Embryonic facial prominence (tissue), 1 donor: ENCODE results near the gene PRSS48.
"Not testable (repeated sequence)": the region's sequence is repeated elsewhere in the genome, so short reads cannot be mapped to it uniquely, and the experiment has no call there.

Experiments
- DNase-seq: peaks from one replicate; pipeline ENCODE4 v3.0.0-alpha.2; 2016; ENCODE audit errors: extremely low spot score

The PRSS48 gene

DNA sequence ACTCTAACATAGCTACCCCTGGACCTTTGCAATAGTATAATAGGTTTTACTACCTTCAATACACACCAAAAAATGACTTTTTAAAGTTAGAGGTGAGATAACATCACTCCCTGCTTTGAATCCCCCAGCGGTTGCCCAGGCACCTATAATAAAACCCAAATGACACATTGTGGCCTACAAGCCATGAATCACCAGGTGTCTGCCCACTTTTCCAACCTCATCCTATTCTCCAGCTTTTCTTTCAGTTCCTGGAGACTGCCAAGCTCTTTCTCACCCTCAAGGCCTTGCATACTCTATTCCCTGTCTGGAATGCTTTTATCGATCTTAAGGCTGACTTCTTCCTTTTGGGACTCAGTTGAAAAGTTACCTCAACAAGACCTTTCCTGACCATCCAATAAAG lies 16.4 kb upstream of the PRSS48 start:
- no peak for DNase-seq

DNA sequence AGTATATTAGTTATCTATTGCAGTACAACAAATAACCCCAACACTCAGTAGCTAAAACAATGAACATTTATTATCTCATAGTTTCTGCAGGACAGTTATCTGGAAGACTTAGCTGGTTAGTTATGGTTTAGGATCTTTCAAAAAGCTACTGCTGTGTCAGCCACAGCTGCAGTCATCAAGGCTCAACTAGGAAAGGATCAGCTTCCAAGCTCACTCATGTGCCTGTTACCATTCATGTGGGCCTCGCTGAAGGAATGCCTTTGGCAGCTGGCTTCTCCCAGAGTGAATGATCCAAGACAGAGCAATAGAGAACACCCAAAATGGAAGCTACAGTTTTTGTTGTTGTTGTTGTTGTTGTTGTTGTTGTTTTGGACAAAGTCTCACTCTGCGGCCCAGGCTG lies 13.5 kb upstream of the PRSS48 start:
- no peak for DNase-seq

- no peak for DNase-seq
Observed at GRCh38 chr4:151266497-151266896, 10.5 kb upstream of the PRSS48 start.

DNA sequence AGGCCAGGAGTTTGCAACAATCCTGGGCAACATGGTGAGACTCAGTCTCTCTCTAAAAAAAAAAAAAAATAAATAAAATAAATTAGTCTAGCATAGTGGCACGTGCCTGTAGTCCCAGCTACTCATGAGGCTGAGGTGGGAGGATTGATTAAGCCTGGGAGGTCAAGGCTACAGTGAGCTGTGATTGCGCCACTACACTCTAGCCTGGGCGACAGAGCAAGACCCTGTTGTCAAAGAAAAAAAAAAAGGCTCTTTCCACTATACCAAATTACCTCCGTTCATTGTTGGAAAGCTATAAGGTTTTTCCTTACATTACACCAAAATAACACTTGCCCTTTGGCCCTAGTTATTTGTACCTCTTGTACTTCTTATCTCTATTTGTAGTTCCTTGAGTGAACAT lies 9.9 kb upstream of the PRSS48 start:
- no peak for DNase-seq

DNA sequence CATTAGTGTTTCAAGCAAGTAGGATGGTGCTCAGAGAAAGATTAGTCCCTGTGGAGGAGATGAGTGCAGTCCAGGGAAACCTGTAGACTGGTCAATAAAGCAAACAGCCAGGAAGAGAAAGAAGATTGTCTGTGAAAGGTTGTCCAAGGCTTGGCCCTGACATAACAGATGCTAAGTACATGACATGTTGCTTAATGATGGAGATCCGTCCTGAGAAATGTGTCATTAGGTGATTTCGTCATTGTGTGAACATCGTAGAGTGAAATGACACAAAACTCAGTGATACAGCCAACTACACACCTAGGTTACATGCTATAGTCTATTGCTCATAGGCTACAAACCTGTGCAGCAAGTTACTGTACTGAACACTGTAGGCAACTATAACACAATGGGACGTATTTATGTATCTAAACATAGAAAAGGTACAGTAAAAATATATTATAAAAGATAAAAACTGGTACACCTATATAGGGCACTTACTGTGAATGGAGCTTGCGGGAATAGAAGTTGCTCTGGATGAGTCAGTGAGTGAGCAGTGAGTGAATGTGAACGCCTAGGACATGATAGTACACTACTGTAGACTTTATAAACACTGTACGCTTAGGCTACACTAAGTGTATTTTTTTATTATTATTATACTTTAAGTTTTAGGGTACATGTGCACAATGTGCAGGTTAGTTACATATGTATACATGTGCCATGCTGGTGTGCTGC lies 9.0 kb upstream of the PRSS48 start:
- no peak for DNase-seq

- not testable (repeated sequence) for DNase-seq
Observed at GRCh38 chr4:151268905-151269304, 8.1 kb upstream of the PRSS48 start.

DNA sequence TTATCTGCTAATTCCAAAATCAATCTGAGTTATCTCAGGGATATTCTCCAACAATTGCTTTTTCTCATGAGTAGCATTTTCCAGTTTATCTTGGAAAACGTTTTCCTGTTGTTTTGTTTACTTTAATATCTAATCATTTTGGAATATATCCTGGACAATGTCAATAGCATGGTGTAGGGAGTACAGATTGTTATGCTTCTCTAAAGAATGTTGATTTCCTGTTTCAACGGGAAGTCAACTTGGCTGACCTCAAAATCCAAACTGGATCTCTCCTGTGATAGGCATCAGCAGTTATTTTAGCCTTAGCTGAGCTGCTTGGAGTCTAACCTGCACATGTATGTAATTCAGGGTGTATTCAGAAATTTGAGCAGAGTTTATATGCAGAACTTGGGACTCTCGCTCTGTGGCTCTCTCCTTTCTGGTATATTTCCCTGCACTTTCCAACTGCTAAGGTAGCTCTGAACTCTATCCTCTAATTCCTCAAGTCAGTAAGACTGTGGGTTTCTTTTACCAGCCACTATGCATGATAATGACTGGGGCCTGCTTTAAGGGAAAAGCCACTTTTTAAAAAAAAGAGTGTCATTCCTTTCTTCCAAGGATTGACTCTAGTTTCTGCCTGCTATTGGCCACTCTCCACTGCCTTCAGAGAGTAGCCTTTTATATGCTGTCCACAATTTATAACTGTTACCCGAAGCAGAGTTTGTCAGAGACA lies 7.7 kb downstream of the PRSS48 start:
- DNase-seq, result no peak

- no peak for DNase-seq
Observed at GRCh38 chr4:151287409-151287808, 10.4 kb downstream of the PRSS48 start.

- DNase-seq, result no peak
Observed at GRCh38 chr4:151291485-151291884, 14.5 kb downstream of the PRSS48 start.

DNA sequence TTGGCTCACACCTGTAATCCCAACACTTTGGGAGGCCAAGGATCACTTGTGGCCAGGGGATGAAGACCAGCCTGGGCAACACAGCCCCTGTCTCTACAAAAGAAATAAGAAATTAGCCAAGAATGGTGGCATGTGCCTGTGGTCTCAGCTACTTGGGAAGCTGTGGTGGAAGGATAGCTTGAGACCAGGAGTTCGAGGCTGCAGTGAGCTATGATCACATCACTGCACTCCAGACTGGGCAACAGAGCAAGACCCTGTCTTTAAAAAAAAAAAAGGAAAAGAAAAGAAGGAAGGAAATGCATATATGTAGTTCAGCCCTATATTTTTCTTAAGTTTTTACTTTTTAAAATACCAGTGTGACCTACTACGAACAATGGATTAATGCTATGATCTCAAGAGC lies 15.1 kb downstream of the PRSS48 start:
- no peak for DNase-seq

- DNase-seq, result no peak
Observed at GRCh38 chr4:151294833-151295496, 18.0 kb downstream of the PRSS48 start.

GRCh38 chr4:151296227-151296626 lies 19.3 kb downstream of the PRSS48 start:
- DNase-seq, result no peak

- no peak for DNase-seq
Observed at GRCh38 chr4:151297170-151297569, 20.2 kb downstream of the PRSS48 start.

GRCh38 chr4:151302432-151302831 lies 25.5 kb downstream of the PRSS48 start:
- no peak for DNase-seq

GRCh38 chr4:151304226-151304625 lies 27.3 kb downstream of the PRSS48 start:
- DNase-seq, result no peak

DNA sequence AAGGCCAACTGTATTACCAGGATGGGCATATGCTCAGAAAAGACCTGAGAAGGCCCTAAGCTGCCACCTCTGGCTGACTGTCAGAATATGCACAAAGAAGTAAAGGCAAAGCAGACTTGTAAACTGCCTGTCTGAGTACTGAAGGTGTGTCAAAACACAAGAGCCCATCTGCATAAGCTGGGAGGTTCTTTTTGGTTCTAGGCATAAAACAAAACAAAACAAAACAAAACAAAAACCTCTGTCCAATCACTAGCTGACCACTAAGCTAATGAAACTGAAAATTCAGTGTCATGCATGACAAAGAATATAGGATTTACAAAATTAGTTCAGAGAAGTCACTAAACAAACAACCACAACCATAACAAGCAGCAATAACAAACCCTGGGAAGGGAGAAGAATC lies 27.8 kb downstream of the PRSS48 start:
- no peak for DNase-seq

GRCh38 chr4:151310124-151310728 lies 33.3 kb downstream of the PRSS48 start:
- DNase-seq, result no peak

- DNase-seq, result no peak
Observed at GRCh38 chr4:151313306-151314009, 36.5 kb downstream of the PRSS48 start.

GRCh38 chr4:151314010-151314355 lies 37.0 kb downstream of the PRSS48 start:
- no peak for DNase-seq

DNA sequence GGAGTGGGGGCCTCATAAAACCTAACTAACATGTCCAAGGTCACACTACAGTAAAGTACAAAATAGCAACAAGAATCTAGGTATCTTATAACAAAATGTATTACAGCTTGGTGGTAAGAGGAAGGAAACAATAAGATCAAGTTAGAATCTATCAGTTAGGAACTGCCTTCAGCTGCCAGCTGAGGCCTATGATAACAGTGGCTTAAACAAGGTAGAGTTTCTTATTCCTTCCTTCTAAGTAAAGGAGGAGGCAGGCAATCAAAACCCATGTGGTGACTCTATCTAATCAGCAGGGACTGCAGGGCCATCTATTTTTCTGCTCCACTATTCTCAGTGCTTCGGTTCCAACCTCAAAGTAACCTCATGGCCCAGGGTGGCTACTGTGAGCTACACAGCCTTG lies 37.5 kb downstream of the PRSS48 start:
- DNase-seq, result no peak

GRCh38 chr4:151315212-151315886 lies 38.4 kb downstream of the PRSS48 start:
- no peak for DNase-seq
